H1 (cell line): Measurements from ENCODE around the gene INPP5F. TPM values are rescaled to one million over a fixed set of nuclear protein-coding genes. Genes with fewer than 3 reads are reported as not detected.

Experiments used
- CTCF ChIA-PET: fragments of 300-600 bp; sonication (Branson Sonifier 250); formaldehyde crosslinking; loops from one replicate; lab custom pipeline; 2021; ENCODE audit not compliant: partially characterized antibody; lab: Charles Lee
- POLR2A ChIA-PET: fragments of 300-600 bp; sonication (Branson Sonifier 250); formaldehyde crosslinking; loops from one replicate; lab custom pipeline; 2021; ENCODE audit warnings: inconsistent platforms; ENCODE audit not compliant: partially characterized antibody; lab: Charles Lee
- DNase-seq, 2 experiments: peaks; one replicate each; pipeline versions ENCODE4 v3.0.0 to v3.0.0-alpha.2; 2010 to 2022; ENCODE audit warnings: low spot score in 2 of 2, low read depth in 1 of 2, mixed read lengths in 1 of 2
- FAIRE-seq: peaks from 2 replicates; lab custom pipeline; 2011; peaks lifted over from hg19 to GRCh38; lab: Jason Lieb, UNC
- H2AFZ ChIP-seq: 2 replicates; pipeline ENCODE4 v1.8.1; 2012; ENCODE audit warnings: low read length, inconsistent platforms
- H2AK5ac ChIP-seq: 2 replicates; pipeline ENCODE4 v1.6.1; 2013; ENCODE audit warnings: low read depth, low read length
- H2BK120ac ChIP-seq: replicated peaks from 2 replicates; pipeline ENCODE3; 2013; ENCODE audit warnings: low read depth, low read length, inconsistent platforms
- H2BK12ac ChIP-seq: 2 replicates; pipeline ENCODE4 v1.6.1; 2013; ENCODE audit warnings: low read depth, low read length
- H2BK15ac ChIP-seq: 2 replicates; pipeline ENCODE4 v1.6.1; 2013; ENCODE audit warnings: low read length
- H2BK20ac ChIP-seq: 2 replicates; pipeline ENCODE4 v1.6.1; 2013; ENCODE audit warnings: low read length
- H2BK5ac ChIP-seq: 2 replicates; pipeline ENCODE4 v1.6.1; 2013; ENCODE audit warnings: low read depth, low read length
- H3K14ac ChIP-seq: 2 replicates; pipeline ENCODE4 v1.6.1; 2013; ENCODE audit warnings: inconsistent platforms; ENCODE audit not compliant: insufficient read length
- H3K18ac ChIP-seq: 2 replicates; pipeline ENCODE4 v1.6.1; 2013; ENCODE audit warnings: low read length; ENCODE audit errors: extremely low read depth
- H3K23ac ChIP-seq: 2 replicates; pipeline ENCODE4 v1.6.1; 2013; ENCODE audit warnings: inconsistent platforms; ENCODE audit not compliant: insufficient read length
- H3K23me2 ChIP-seq: 2 replicates; pipeline ENCODE4 v1.6.1; 2013; ENCODE audit warnings: low read depth, low read length
- H3K27ac ChIP-seq: 2 replicates; pipeline ENCODE4 v1.6.1; 2011; ENCODE audit warnings: low read depth, low read length, inconsistent platforms
- H3K27me3 ChIP-seq, 4 experiments: replicated peaks in 1 of 4; 1 replicate in 1 of 4; 2 replicates in 3 of 4; pipeline versions ENCODE4 v1.6.1 to v1.8.1; 2011 to 2013; ENCODE audit warnings: low read length in 3 of 4, mild to moderate bottlenecking in 3 of 4, inconsistent platforms in 2 of 4, mixed read lengths in 2 of 4, moderate library complexity in 1 of 4; ENCODE audit not compliant: control insufficient read depth in 3 of 4, insufficient read depth in 3 of 4; ENCODE audit errors: extremely low read depth in 1 of 4
- H3K36me3 ChIP-seq, 4 experiments: 2 replicates each; pipeline versions ENCODE4 v1.6.1 to v1.8.1; 2011 to 2013; ENCODE audit warnings: mild to moderate bottlenecking in 4 of 4, low read length in 3 of 4, moderate library complexity in 2 of 4, control low read depth in 1 of 4, inconsistent platforms in 1 of 4; ENCODE audit not compliant: insufficient read depth in 4 of 4, control insufficient read depth in 2 of 4
- H3K4ac ChIP-seq: replicated peaks from 2 replicates; pipeline ENCODE3; 2013; ENCODE audit warnings: low read length, low read depth, mixed read lengths, inconsistent platforms; ENCODE audit not compliant: insufficient read length
- H3K4me1 ChIP-seq, 4 experiments: replicated peaks in 1 of 4; 1 replicate in 1 of 4; 2 replicates in 3 of 4; pipeline versions ENCODE4 v1.6.1 to v1.8.1; 2011 to 2013; ENCODE audit warnings: low read length in 3 of 4, inconsistent platforms in 2 of 4, mixed read lengths in 1 of 4; ENCODE audit not compliant: insufficient read depth in 4 of 4, control insufficient read depth in 3 of 4
- H3K4me2 ChIP-seq, 2 experiments: 2 replicates each; pipeline versions ENCODE4 v1.6.1 to v1.8.1; 2011 to 2013; ENCODE audit warnings: low read depth in 2 of 2, low read length in 2 of 2, control low read depth in 1 of 2, inconsistent platforms in 1 of 2, mild to moderate bottlenecking in 1 of 2; ENCODE audit not compliant: insufficient read depth in 1 of 2
- H3K4me3 ChIP-seq, 4 experiments: fragments of 200-600, 300-600 bp in 1 of 4; sonication (generic), shearing (Covaris generic), sonication (Bioruptor Twin) in 1 of 4; 2 replicates each; pipeline versions ENCODE4 v1.5.1 to v1.8.1; 2011 to 2016; ENCODE audit warnings: low read length in 4 of 4, low read depth in 3 of 4, control low read depth in 2 of 4, inconsistent platforms in 2 of 4, mild to moderate bottlenecking in 2 of 4, mixed read lengths in 1 of 4, moderate library complexity in 1 of 4; ENCODE audit not compliant: insufficient read depth in 2 of 4; ENCODE audit errors: extremely low read depth in 1 of 4
- H3K56ac ChIP-seq: replicated peaks from 2 replicates; pipeline ENCODE3; 2013; ENCODE audit warnings: low read depth, mild to moderate bottlenecking, mixed read lengths, low read length, inconsistent platforms; ENCODE audit not compliant: insufficient read length
- H3K79me1 ChIP-seq: 2 replicates; pipeline ENCODE4 v1.6.1; 2013; ENCODE audit warnings: low read depth, low read length, control low read depth
- H3K79me2 ChIP-seq, 2 experiments: 2 replicates each; pipeline versions ENCODE4 v1.6.1 to v1.8.1; 2012 to 2013; ENCODE audit warnings: low read length in 2 of 2, mild to moderate bottlenecking in 2 of 2, inconsistent platforms in 1 of 2; ENCODE audit not compliant: insufficient read depth in 2 of 2, control insufficient read depth in 1 of 2
- H3K9ac ChIP-seq, 4 experiments: replicated peaks in 1 of 4; 1 replicate in 1 of 4; 2 replicates in 3 of 4; pipeline versions ENCODE4 v1.6.1 to v1.8.1; 2011 to 2013; ENCODE audit warnings: low read depth in 3 of 4, low read length in 3 of 4, control low read depth in 2 of 4, mild to moderate bottlenecking in 2 of 4, moderate library complexity in 2 of 4, inconsistent platforms in 1 of 4; ENCODE audit errors: extremely low read depth in 1 of 4
- H3K9me3 ChIP-seq, 2 experiments: 2 replicates each; pipeline versions ENCODE4 v1.6.1 to v1.8.1; 2012 to 2013; ENCODE audit warnings: mild to moderate bottlenecking in 2 of 2, moderate library complexity in 2 of 2, control low read depth in 1 of 2, inconsistent platforms in 1 of 2, low read depth in 1 of 2, low read length in 1 of 2, mixed read lengths in 1 of 2; ENCODE audit not compliant: insufficient read depth in 2 of 2
- H4K20me1 ChIP-seq, 2 experiments: replicated peaks in 1 of 2; 2 replicates each; pipeline versions ENCODE3 to v1.8.1; 2011 to 2013; ENCODE audit warnings: inconsistent platforms in 2 of 2, low read length in 2 of 2, mild to moderate bottlenecking in 1 of 2; ENCODE audit not compliant: insufficient read depth in 2 of 2, control insufficient read depth in 1 of 2
- H4K5ac ChIP-seq: 2 replicates; pipeline ENCODE4 v1.6.1; 2013; ENCODE audit warnings: low read length, low read depth, mixed read lengths, inconsistent platforms; ENCODE audit not compliant: insufficient read length
- H4K8ac ChIP-seq: 2 replicates; pipeline ENCODE4 v1.8.0; 2013; ENCODE audit warnings: mild to moderate bottlenecking, moderate library complexity, low read length, inconsistent platforms; ENCODE audit not compliant: insufficient read depth; ENCODE audit errors: extremely low read depth
- H4K91ac ChIP-seq: replicated peaks from 2 replicates; pipeline ENCODE3; 2013; ENCODE audit warnings: low read length, mixed read lengths, inconsistent platforms; ENCODE audit not compliant: insufficient read length
- BACH1 ChIP-seq: IDR thresholded peaks from 2 replicates; pipeline ENCODE4 v1.6.1; 2012; ENCODE audit warnings: low read length, improper control_type of control experiment
- FOSL1 ChIP-seq: IDR thresholded peaks from 2 replicates; pipeline ENCODE4 v1.6.1; 2011; ENCODE audit warnings: mild to moderate bottlenecking, low read depth, low read length, moderate library complexity; ENCODE audit not compliant: insufficient read depth
- GABPA ChIP-seq: IDR thresholded peaks from 2 replicates; pipeline ENCODE4 v1.6.1; 2011; ENCODE audit warnings: mild to moderate bottlenecking, low read length, moderate library complexity, borderline replicate concordance; ENCODE audit not compliant: insufficient read depth
- KDM1A ChIP-seq: fragments of 200-600, 300-600 bp; sonication (generic); IDR thresholded peaks from 2 replicates; pipeline ENCODE4 v1.7.1; 2016; ENCODE audit warnings: mild to moderate bottlenecking, low read length, borderline replicate concordance
- MAFK ChIP-seq: IDR thresholded peaks from 2 replicates; pipeline ENCODE4 v1.6.1; 2012; ENCODE audit warnings: low read depth, mild to moderate bottlenecking, improper control_type of control experiment, low read length
- SP2 ChIP-seq: IDR thresholded peaks from 2 replicates; pipeline ENCODE4 v1.6.1; 2012; ENCODE audit warnings: mild to moderate bottlenecking, low read length, inconsistent platforms
- SUZ12 ChIP-seq: fragments of 200-600 bp; sonication (generic); IDR thresholded peaks from 2 replicates; pipeline ENCODE4 v1.6.1; 2012; ENCODE audit warnings: mild to moderate bottlenecking, inconsistent platforms, low read length, moderate library complexity, mixed read lengths
- TCF12 ChIP-seq: IDR thresholded peaks from 2 replicates; pipeline ENCODE4 v1.6.1; 2011; ENCODE audit warnings: low read depth, mild to moderate bottlenecking, low read length
- TEAD4 ChIP-seq: IDR thresholded peaks from 2 replicates; pipeline ENCODE4 v1.6.1; 2012; ENCODE audit warnings: low read depth, low read length, inconsistent platforms, mixed read lengths
- WGBS, 2 experiments: shearing (Covaris generic) in 1 of 2; methylation state at CpG; one replicate each; pipeline versions ENCODE4 v1.1.6 to v1.1.7; 2013 to 2015; ENCODE audit warnings: low lambda C conversion rate in 2 of 2, mixed read lengths in 2 of 2, inconsistent platforms in 1 of 2, low coverage in 1 of 2, missing lambda C conversion rate in 1 of 2; ENCODE audit not compliant: insufficient replicate concordance in 2 of 2, insufficient coverage in 1 of 2, insufficient read length in 1 of 2; ENCODE audit errors: extremely low coverage in 1 of 2, missing lambda C conversion rate in 1 of 2; 5-methylcytosine and 5-hydroxymethylcytosine counted together
- polyA plus RNA-seq, 7 experiments: library from polyadenylated mRNA; depleted of rRNA in 3 of 7; stranded (reverse) in 5 of 7; unstranded in 2 of 7; fragments of >200 nt in 5 of 7; fragments of 200-250 nt in 2 of 7; gene quantifications; 1 replicate in 5 of 7; 2 replicates in 1 of 7; 4 replicates in 1 of 7; pipeline versions ENCODE4 v1.2.1 to v1.2.3, GENCODE V29; 2011 to 2013; ENCODE audit warnings: missing spikeins in 2 of 7, mixed read lengths in 2 of 7
- total RNA-seq: library from RNA; stranded (reverse); fragmentation: NEBNext Ultra II Directional; extraction: Animal tissue kit (Norgen Biotek cat#: 25700); gene quantifications from 2 replicates; pipeline ENCODE4 v1.2.1, GENCODE V29; 2021

INPP5F gene
- total and polyA plus RNA-seq, 2 of the 8 experiments (the other 6 are each of a cell fraction or from before 2014, with no cell fraction given), result 50.1 to 101 TPM

DNA sequence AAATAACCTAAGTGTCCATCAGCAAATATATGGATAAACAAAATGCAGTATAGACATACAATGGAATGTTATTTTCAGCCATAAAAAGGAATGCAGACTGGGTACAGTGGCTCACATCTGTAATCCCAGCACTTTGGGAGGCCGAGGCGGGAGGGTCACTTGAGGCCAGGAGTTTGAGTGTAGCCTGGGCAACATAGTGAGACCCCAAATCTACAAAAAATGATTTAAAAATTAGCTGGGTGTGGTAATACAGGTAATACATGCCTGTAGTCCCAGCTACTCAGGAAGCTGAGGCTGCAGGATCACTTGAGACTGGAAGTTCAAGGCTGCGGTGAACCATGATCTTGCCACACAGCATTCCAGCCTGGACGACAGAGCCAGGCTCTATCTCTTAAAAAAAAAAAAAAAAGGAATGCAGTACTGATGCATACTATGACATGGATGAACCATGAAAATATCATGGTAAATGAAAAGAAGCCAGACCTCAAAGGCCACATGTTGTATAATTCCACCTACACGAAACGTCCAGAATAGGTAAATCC lies 139.9 kb downstream of the INPP5F start:
- H2BK12ac ChIP-seq, result no peak overlapping the region
- H2BK5ac ChIP-seq, result no peak overlapping the region
- ChIA-PET POLR2A (no interaction called here), CTCF (interaction anchor here (1.3 kb wide), 1 partner anchor 257 kb away, joined by 4 read pairs; no protein-coding TSS in a partner anchor)
- H3K9ac ChIP-seq, result no peak overlapping the region
- no peak for FAIRE-seq
- H2AFZ ChIP-seq, result no peak overlapping the region
- H3K36me3 ChIP-seq, result no peaks in the 10 kb centered on the region; a peak in 2 of 8 replicates
- no peak overlapping the region for H2AK5ac ChIP-seq
- no peaks in the 10 kb centered on the region for H3K27me3 ChIP-seq
- no peak overlapping the region for H4K5ac ChIP-seq
- H3K9me3 ChIP-seq, result no peaks in the 10 kb centered on the region
- H3K4me2 ChIP-seq, result no peak overlapping the region
- H3K27ac ChIP-seq, result no peak overlapping the region
- H2BK15ac ChIP-seq, result no peak overlapping the region
- no peak overlapping the region for H3K14ac ChIP-seq
- no peak overlapping the region for H4K8ac ChIP-seq
- H3K23me2 ChIP-seq, result no peaks in the 10 kb centered on the region
- H3K4me1 ChIP-seq, result peaks cover 0 to 5% (median 3%) of the 10 kb centered on the region in 4 experiments; a peak in 4 of 7 replicates
- H3K79me1 ChIP-seq, result peaks cover 8% of the 10 kb centered on the region; the same call in 1 of the 2 replicates
- H2BK20ac ChIP-seq, result no peak overlapping the region
- H3K79me2 ChIP-seq, result peaks cover 37 to 98% of the 10 kb centered on the region in 2 experiments
- H3K56ac ChIP-seq, result no peak overlapping the region
- no peak overlapping the region for H2BK120ac ChIP-seq
- DNase-seq, result no peak
- peaks cover 8 to 14% of the 10 kb centered on the region in 2 experiments for H4K20me1 ChIP-seq
- H3K23ac ChIP-seq, result no peak overlapping the region
- H4K91ac ChIP-seq, result no peak overlapping the region
- TF ChIP-seq SP2 (no peak), MAFK (no peak), BACH1 (no peak), FOSL1 (no peak), TCF12 (no peak), KDM1A (no peak), GABPA (no peak), SUZ12 (no peak), TEAD4 (no peak)
- H3K4me3 ChIP-seq, result no peak overlapping the region
- 90% methylated on average over 5 of the region's 6 CpGs; no CpG with 5 or more reads in 1 of the 2 experiments for WGBS, 2 experiments
- H3K18ac ChIP-seq, result no peak overlapping the region
- H3K4ac ChIP-seq, result no peak overlapping the region
